Measurements from ENCODE around the gene ABCB11. TPM values are rescaled to one million over a fixed set of nuclear protein-coding genes. Genes with fewer than 3 reads are reported as not detected.
"Not testable (repeated sequence)": the region's sequence is repeated elsewhere in the genome, so short reads cannot be mapped to it uniquely, and the experiment has no call there.

The ABCB11 gene
- total RNA-seq, 1 donor: 0.42 TPM

DNA sequence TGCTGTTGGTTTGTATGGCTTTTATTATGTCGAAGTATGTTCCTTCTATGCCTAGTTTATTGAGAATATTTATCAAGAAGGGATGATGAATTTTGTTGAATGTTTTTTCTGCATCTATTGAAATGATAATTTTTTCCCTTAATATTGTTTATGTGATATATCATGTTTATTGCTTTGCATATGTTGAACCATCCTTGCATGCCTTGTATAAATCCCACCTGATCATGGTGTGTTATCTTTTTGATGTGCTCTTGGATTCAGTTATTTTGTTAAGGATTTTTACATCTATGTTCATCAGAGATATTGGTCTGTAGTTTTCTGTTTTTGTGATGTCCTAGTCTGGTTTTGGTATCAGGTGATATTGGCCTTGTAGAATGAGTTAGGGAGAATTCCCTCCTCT is 79.3 kb downstream of the ABCB11 start:
- Histone ChIP-seq H3K4me1 (ENCODE audit: insufficient read depth, low read length) (no peaks in the 10 kb centered on the region), H3K27me3 (ENCODE audit: insufficient read depth, low read length) (no peaks in the 10 kb centered on the region), H3K9me3 (ENCODE audit: low read depth, low read length) (peaks cover 11% of the 10 kb centered on the region), H3K4me3 (ENCODE audit: low read length) (no peak overlapping the region)

DNA sequence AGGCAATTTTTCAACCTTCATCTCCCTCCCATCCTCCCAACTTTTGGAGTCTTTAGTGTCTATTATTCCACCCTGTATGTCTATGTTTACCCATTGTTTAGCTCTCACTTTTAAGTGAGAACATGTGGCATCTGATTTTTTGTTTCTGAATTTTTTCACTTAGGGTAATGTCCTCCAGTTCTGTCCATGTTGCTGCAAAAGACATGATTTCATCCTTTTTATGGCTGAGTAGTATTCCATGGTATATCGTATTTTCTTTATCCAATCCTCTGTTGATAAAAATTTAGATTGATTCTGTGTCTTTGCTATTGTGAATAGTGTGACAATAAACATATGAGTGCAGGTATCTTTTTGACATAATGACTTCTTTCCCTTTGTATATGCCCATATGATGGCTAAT is 81.8 kb downstream of the ABCB11 start:
- Histone ChIP-seq H3K4me1 (ENCODE audit: insufficient read depth, low read length) (no peaks in the 10 kb centered on the region), H3K27me3 (ENCODE audit: insufficient read depth, low read length) (no peaks in the 10 kb centered on the region), H3K4me3 (ENCODE audit: low read length) (no peak overlapping the region), H3K9me3 (ENCODE audit: low read depth, low read length) (peaks cover 11% of the 10 kb centered on the region)

DNA sequence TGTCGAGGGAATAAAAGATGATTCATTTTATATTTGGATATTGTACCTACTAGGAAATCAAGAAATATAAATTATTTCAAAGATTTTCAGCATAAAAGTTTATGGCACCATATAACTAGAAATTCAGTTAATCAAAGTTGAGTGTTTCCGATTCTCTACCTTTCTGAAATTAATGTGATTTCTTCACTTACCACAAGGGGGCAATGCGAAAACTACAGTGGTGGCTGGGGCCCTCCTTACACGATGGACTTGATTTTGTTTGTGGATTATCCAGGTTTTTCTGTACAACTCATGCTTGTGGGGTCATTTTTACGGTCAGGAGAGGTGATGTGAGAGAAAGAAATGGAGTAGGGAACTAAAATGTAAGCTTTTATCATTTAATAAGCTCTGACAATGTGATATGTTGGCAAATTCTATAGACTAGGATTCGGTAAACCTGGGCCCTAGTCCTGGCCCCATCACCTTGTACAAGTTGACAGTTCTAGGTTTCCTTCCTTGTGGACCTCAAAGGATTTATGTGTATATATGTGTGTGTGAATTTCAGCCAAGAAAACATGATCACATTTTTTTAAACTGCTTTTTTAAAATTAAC is 82.4 kb downstream of the ABCB11 start:
- Histone ChIP-seq H3K27me3 (ENCODE audit: insufficient read depth, low read length) (no peaks in the 10 kb centered on the region), H3K9me3 (ENCODE audit: low read depth, low read length) (peaks cover 11% of the 10 kb centered on the region), H3K4me3 (ENCODE audit: low read length) (no peak overlapping the region), H3K4me1 (ENCODE audit: insufficient read depth, low read length) (no peaks in the 10 kb centered on the region)

DNA sequence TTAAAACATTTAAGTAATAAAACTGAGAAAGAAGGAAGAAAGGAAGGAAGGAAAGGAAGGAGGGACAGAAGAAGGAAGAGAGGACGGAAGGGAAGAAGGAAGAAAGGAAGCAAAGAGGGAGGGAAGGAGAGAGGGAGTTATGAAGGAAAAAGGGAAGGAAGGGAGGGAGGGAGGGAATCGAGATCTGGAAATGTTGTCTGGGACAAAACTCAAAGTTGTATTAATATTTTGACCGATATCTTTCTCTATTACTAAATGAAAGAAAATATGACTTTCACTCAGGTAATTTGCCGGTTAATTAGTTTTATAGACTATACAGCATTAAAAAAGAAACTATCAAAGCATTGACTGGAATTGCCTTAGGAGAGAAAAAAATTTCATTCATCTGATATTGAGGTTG is 85.6 kb downstream of the ABCB11 start:
- Histone ChIP-seq H3K9me3 (ENCODE audit: low read depth, low read length) (no peaks in the 10 kb centered on the region), H3K4me3 (ENCODE audit: low read length) (no peak overlapping the region), H3K4me1 (ENCODE audit: insufficient read depth, low read length) (no peaks in the 10 kb centered on the region), H3K27me3 (ENCODE audit: insufficient read depth, low read length) (no peaks in the 10 kb centered on the region)

DNA sequence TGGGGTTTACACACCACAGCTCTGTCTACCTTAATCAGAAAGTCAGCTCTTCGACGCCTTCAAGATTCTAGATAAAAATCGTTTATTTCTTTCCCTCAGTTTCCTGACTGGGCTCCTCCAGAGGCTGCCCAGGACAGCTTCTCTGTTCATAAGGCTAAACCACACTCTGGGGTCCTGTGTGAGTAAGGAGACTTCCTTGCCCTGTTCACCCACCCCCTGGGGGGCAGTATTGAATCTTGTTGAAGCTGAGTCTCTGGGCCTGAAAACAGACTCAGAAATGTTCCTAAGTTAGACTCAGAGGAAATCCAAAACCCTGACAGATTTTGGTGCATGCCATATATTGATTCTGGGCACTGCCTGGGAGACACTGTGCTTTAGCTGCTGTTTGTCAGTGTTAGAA is 87.1 kb downstream of the ABCB11 start:
- Histone ChIP-seq H3K9me3 (ENCODE audit: low read depth, low read length) (no peaks in the 10 kb centered on the region), H3K4me3 (ENCODE audit: low read length) (no peak overlapping the region), H3K4me1 (ENCODE audit: insufficient read depth, low read length) (no peaks in the 10 kb centered on the region), H3K27me3 (ENCODE audit: insufficient read depth, low read length) (no peaks in the 10 kb centered on the region)

DNA sequence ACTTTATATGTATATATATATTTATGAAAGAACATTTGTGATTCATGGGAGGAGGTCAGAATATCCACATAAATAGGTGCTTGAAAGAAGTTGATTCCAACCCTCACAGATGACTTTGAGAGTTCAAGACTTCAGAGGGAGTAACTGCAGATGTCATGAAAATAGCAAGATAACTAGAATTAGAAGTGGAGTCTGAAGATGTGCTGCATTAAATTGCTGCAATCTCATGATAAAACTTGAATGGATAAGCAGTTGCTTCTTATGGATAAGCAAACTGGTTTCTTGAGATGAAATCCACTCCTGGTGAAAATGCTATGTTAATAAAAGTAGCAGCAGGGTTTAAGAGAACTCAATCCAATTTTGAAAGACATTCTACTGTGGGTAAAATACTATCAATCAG is 89.8 kb downstream of the ABCB11 start:
- no peaks in the 10 kb centered on the region for H3K9me3 ChIP-seq (ENCODE audit: low read depth, low read length)
- no peak overlapping the region for H3K4me3 ChIP-seq (ENCODE audit: low read length)
- H3K4me1 ChIP-seq (ENCODE audit: insufficient read depth, low read length): no peaks in the 10 kb centered on the region
- no peaks in the 10 kb centered on the region for H3K27me3 ChIP-seq (ENCODE audit: insufficient read depth, low read length)

DNA sequence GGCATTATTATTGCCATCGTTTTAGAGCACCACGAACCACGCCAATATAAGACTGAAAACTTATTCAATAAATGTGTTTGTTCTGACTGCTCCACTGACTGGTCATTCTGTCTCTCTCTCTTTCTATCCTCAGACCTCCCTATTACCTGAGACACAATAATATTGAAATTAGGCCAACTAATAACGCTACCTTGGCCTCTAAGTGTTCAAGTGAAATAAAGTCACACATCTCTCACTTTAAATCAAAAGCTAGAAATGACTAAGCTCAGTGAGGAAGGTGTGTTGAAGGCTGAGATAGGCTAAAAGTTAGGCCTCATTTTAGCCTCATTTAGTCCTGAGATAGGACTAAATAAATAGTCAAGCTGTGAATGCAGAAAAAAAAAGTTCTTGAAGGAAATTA is 91.2 kb downstream of the ABCB11 start:
- H3K4me3 ChIP-seq (ENCODE audit: low read length): no peak overlapping the region
- no peaks in the 10 kb centered on the region for H3K9me3 ChIP-seq (ENCODE audit: low read depth, low read length)
- H3K4me1 ChIP-seq (ENCODE audit: insufficient read depth, low read length): no peaks in the 10 kb centered on the region
- no peaks in the 10 kb centered on the region for H3K27me3 ChIP-seq (ENCODE audit: insufficient read depth, low read length)

DNA sequence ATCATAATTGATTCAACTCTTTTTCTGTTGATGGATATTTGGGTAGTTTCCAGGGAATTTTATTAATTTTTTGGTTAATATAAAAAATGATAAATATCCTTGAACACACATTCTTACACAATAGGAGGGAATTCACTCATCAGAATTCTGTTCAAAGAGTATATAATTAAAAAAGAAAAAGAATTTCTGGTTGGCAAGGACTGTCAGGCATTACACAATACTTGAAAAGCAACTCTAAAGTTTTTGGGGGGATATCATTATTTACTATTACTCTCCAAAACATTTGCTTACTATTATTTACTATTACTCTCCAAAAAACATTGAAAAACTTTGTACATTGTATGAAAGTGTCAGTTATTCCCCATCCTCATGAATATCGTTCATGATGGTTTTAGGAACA is 92.1 kb downstream of the ABCB11 start:
- Histone ChIP-seq H3K4me3 (ENCODE audit: low read length) (no peak overlapping the region), H3K4me1 (ENCODE audit: insufficient read depth, low read length) (no peaks in the 10 kb centered on the region), H3K9me3 (ENCODE audit: low read depth, low read length) (no peaks in the 10 kb centered on the region), H3K27me3 (ENCODE audit: insufficient read depth, low read length) (no peaks in the 10 kb centered on the region)

DNA sequence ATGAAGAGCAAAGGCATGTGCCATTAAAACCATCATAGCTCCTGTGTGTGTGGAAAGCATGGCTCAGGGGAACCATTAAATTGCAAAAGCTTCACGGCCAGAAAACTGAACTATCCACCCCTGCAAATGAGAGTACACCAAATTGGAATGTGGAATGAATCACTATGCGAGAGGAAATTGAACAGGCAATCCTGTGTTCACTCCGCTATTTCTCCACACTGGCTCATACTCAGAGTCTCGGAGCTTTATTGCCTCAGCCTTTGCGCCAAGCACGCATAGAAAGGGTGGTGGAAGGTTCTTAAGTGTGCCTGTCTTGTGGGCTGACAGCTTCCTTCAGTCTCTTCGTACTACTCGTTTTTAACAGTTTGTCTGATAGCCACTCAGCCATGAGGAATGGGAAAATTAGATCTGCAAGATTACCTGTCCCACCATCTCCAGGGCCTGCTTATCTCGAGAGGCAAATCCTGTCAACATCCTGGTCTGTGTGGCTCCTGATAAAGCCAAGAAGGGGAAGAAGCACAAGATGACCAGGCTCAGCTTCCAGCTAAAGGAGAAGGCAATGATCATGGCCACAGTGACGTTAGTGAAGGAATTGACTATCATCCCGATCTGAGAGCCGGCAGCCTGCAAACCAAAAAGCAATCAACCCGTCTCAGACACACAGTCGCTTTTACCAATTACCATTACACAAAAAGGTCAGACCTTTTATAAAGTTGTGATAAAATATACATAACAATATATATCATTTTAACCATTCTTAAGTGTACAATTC is 95.1 kb downstream of the ABCB11 start:
- Histone ChIP-seq H3K4me1 (ENCODE audit: insufficient read depth, low read length) (no peaks in the 10 kb centered on the region), H3K27me3 (ENCODE audit: insufficient read depth, low read length) (no peaks in the 10 kb centered on the region), H3K4me3 (ENCODE audit: low read length) (peak overlapping the region; percentile 8)

DNA sequence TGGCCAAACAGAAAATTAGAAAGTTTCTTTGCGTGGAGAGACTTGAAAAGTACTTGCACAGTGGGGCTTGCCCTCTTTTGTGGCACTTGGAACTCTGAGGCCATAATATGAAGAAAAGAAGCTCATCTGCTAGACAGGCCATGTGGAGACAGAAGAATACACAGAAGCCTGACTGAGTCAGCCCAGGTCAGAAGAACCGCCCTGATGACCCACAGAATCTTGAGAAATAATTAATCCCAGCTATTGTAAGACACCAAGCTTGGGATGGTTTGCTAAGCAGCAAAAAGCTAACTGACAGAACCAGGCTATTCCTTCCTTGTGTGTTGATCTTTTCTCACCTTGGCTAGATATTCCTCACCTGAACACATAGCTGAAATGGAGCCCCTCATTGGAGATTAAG is 96.3 kb downstream of the ABCB11 start:
- Histone ChIP-seq H3K9me3 (ENCODE audit: low read depth, low read length) (no peaks in the 10 kb centered on the region), H3K27me3 (ENCODE audit: insufficient read depth, low read length) (no peaks in the 10 kb centered on the region)

More for the DNA sequence above, 95.1 kb downstream of the ABCB11 start:
- no peaks in the 10 kb centered on the region for H3K9me3 ChIP-seq (ENCODE audit: low read depth, low read length)

DNA sequence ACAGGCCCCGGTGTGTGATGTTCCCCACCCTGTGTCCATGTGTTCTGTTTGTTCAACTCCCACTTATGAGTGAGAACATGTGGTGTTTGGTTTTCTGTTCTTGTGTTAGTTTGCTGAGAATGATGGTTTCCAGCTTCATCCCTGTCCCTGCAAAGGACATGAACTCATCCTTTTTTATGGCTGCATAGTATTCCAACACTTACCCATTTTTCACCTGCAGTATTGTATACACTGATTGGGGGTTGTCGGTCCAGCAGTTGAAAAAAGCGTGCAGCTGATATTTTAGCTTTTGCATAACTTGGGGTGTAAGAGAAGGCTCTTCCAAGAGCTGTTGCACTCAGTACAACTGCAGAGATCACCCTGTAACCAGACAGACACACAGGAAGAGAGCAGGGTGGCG is 99.0 kb downstream of the ABCB11 start:
- H3K4me3 ChIP-seq (ENCODE audit: low read length); H3K9me3 ChIP-seq (ENCODE audit: low read depth, low read length); H3K4me1 ChIP-seq (ENCODE audit: insufficient read depth, low read length); H3K27me3 ChIP-seq (ENCODE audit: insufficient read depth, low read length): not testable (repeated sequence)

More for the DNA sequence above, 96.3 kb downstream of the ABCB11 start:
- H3K4me3 ChIP-seq (ENCODE audit: low read length): no peak overlapping the region
- H3K4me1 ChIP-seq (ENCODE audit: insufficient read depth, low read length): no peaks in the 10 kb centered on the region

DNA sequence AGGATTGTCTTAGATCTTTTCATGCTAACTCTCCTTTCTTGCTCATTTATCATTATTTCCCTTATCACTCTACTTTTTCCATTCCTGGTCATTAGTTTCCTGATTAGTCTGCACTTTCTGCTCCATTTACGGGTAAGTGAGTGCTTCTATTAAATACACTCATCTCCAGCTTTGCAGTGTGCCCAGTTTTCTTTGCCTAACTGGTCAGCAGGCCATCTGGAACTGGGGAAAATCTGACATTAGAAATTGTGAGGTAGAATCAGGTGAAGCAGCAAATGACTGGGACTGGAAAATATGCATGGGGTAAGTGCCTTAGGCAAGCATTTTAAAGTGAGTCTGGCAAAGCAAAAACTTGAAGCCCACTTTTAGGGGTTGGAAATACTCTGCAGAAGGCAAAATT is 100.9 kb downstream of the ABCB11 start:
- H3K4me3 ChIP-seq (ENCODE audit: low read length): no peak overlapping the region
- no peaks in the 10 kb centered on the region for H3K4me1 ChIP-seq (ENCODE audit: insufficient read depth, low read length)
- H3K27me3 ChIP-seq (ENCODE audit: insufficient read depth, low read length): no peaks in the 10 kb centered on the region
- no peaks in the 10 kb centered on the region for H3K9me3 ChIP-seq (ENCODE audit: low read depth, low read length)

DNA sequence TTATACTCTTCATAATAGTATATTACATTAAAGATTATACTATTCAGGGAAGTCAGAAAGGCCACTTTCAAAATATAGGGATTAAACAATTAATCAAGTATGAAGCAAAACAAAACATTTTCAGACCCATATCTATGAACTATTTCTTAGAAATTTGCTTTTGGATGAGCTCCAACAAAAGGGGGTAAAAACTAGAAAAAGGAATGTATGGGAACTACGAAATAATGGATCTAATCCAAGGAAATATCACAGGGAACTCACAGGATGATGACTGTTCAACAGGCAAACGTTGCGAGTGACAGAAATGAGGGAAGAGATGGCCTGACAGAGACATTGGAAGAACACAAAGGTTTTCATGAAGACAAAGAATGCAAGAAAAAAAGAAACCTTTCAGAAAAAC is 102.1 kb downstream of the ABCB11 start:
- Histone ChIP-seq H3K27me3 (ENCODE audit: insufficient read depth, low read length) (no peaks in the 10 kb centered on the region), H3K4me1 (ENCODE audit: insufficient read depth, low read length) (no peaks in the 10 kb centered on the region)

DNA sequence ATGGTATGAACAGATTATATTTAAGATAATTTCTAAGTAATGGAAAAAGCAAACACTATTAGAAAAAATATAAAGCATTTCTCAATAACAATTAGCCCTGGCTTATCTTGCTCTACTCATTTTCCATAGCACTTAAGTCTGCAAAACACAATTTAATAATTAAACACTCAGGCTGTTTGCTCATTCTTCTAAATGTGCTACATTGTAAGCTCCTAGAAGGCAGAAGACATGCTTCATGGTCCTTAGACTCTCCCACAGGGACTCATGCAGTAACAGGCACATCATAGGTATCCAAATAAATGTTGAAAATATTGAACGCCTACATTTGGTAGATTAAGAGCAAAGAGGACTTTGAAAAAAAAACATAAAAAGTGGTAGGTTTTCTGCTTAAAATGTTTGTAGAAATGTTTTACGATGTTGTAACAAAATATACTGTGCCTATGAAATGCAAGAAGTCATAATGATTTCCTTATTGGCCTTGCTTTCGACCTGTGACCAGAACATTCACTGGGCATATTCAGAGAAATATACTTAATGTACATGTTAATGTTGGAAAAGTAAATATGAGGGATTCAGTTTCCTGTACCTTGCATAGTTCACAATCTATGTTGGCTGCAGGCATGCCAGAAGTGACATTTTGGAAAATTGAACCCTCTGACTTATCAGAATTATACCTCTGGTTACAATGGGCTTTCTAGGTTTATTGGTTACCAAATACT is 102.9 kb downstream of the ABCB11 start:
- no peak overlapping the region for H3K4me3 ChIP-seq (ENCODE audit: low read length)
- H3K9me3 ChIP-seq (ENCODE audit: low read depth, low read length): no peaks in the 10 kb centered on the region
- H3K27me3 ChIP-seq (ENCODE audit: insufficient read depth, low read length): no peaks in the 10 kb centered on the region

More for the DNA sequence above, 102.1 kb downstream of the ABCB11 start:
- no peak overlapping the region for H3K4me3 ChIP-seq (ENCODE audit: low read length)
- no peaks in the 10 kb centered on the region for H3K9me3 ChIP-seq (ENCODE audit: low read depth, low read length)

DNA sequence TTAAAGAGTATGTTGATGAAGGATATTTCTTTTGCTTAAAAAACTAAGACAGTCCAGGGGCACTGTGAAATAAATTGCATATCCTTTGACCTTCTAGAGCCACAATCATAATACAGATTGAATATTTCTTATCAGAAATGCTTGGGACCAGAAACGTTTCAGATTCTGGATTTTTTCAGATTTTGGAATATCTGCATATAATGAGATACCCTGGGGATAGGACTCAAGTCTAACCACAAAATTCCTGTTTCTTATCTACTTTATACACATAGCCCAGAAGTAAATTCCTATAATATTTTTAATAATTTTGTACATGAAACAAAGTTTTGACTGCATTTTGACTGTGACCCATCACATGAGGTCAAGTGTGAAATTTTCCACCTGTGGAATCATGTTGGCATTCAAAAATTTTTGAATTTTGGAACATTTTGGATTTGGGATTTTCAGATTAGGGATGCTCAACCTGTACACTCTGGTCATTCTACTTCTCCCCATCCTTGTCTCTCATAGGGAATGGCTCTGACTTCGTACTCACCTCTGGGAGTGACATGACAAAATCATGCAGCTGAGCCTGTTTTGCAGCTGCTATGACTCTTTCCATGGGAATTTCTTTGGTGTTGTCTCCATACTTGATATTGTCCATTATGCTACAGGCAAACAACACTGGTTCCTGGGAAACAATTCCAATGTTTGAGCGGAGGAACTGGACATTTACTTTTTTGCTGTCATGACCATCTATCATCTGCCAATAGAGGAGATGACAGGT is 104.3 kb downstream of the ABCB11 start:
- Histone ChIP-seq H3K9me3 (ENCODE audit: low read depth, low read length) (no peaks in the 10 kb centered on the region), H3K4me1 (ENCODE audit: insufficient read depth, low read length) (no peaks in the 10 kb centered on the region), H3K27me3 (ENCODE audit: insufficient read depth, low read length) (no peaks in the 10 kb centered on the region), H3K4me3 (ENCODE audit: low read length) (no peak overlapping the region)

More for the DNA sequence above, 102.9 kb downstream of the ABCB11 start:
- no peaks in the 10 kb centered on the region for H3K4me1 ChIP-seq (ENCODE audit: insufficient read depth, low read length)

Data from mononuclear cell (primary cell).